ENCODE measurements around the gene SCNN1A. TPM values are rescaled to one million over a fixed set of nuclear protein-coding genes. Genes with fewer than 3 reads are reported as not detected.

The SCNN1A gene
- polyA plus RNA-seq, 1 experiment, result 0.36 TPM

DNA sequence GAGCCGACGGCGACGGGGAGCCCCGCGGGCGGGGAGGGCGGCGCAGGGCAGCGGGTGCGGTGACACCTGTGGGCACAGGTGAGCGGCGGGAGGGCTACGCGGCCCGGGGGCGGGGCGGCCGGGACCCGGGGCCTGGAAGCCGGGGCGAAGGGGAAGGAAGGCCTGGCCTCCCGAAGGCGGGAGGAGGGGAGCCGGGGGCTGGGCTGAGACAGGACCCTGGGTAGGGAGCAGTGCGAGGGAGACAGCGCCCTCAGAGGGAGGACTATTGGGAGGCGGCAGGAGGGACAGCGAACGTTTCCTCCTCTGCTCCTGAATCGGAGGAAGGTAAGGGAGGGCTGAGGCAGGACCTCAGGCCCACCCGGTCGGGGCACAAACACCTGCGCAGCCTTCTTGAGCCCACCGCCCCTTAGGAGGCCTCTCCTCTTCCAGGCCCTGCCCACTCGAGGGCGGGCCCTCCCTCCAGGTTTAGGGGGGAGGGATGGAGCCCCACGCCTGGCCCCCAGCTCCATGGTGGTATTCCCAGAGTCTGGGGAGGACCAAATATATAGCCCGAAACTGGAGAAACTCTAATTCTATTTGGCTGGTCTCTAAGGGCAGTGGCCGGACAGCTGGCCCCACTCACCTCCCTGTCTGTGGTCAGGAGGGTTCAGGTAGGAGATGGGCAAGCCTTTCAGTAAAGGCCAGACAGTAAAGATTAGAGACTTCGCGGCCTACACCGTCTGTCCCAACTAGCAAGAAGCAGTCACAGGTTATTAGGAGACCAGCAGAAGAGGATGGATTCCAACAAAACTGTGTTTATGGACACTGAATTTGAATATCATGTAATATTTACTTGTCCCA lies 64.4 kb downstream of the SCNN1A start:
- peaks cover 12% of the 10 kb centered on the region for H3K27me3 ChIP-seq (ENCODE audit: control insufficient read depth, insufficient read depth, low read length)
- POLR2A ChIA-PET, result no interaction called here
- CTCF ChIA-PET, result interaction anchor here (1.4 kb wide), 1 partner anchor 12 kb away, joined by 3 read pairs; no protein-coding TSS in a partner anchor
- DNase-seq (ENCODE audit: low read depth), result no peak
- no peaks in the 10 kb centered on the region for H3K36me3 ChIP-seq (ENCODE audit: control insufficient read depth, insufficient read depth, low read length)
- TF ChIP-seq, protein P1, sequence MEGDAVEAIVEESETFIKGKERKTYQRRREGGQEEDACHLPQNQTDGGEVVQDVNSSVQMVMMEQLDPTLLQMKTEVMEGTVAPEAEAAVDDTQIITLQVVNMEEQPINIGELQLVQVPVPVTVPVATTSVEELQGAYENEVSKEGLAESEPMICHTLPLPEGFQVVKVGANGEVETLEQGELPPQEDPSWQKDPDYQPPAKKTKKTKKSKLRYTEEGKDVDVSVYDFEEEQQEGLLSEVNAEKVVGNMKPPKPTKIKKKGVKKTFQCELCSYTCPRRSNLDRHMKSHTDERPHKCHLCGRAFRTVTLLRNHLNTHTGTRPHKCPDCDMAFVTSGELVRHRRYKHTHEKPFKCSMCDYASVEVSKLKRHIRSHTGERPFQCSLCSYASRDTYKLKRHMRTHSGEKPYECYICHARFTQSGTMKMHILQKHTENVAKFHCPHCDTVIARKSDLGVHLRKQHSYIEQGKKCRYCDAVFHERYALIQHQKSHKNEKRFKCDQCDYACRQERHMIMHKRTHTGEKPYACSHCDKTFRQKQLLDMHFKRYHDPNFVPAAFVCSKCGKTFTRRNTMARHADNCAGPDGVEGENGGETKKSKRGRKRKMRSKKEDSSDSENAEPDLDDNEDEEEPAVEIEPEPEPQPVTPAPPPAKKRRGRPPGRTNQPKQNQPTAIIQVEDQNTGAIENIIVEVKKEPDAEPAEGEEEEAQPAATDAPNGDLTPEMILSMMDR (IDR thresholded peaks at IDR 0.05; ENCODE audit: insufficient read depth, low read depth, low read length), result no peak
- 0 out of 2 replicates have a peak overlapping the region, but pooled peaks have one; percentile 6 for H3K4me3 ChIP-seq (ENCODE audit: low read depth, low read length)

DNA sequence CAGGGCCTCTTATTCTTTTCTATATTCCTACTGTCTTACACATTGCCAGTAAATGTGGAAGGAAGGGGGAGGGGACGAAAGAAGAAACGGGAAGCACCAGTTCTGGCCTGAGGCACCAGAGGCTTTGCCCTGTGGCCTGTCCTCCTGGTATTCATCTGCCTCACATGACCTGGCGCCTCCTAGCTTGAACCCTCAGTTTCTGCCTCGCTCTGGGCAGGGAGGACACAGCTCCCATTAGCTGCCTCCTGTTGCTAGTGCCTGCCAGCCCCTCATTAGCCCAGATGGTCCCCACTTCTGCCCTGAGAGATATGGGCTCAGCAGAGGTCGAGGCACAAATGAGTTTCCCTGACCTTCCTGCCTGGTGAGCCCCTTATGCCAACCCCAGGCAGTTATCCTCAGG lies 67.8 kb downstream of the SCNN1A start:
- TF ChIP-seq, protein P1 (IDR thresholded peaks at IDR 0.05; ENCODE audit: insufficient read depth, low read depth, low read length), result no peak
- Histone ChIP-seq H3K27me3 (ENCODE audit: control insufficient read depth, insufficient read depth, low read length) (peaks cover 15% of the 10 kb centered on the region), H3K36me3 (ENCODE audit: control insufficient read depth, insufficient read depth, low read length) (no peaks in the 10 kb centered on the region), H3K4me3 (ENCODE audit: low read depth, low read length) (no peak overlapping the region)
- CTCF ChIA-PET, result interaction anchor here (1.5 to 1.9 kb wide), 3 partner anchors 13 to 112 kb away, joined by 3 to 7 read pairs (median 3); no protein-coding TSS in a partner anchor
- POLR2A ChIA-PET, result no interaction called here
- no peak for DNase-seq (ENCODE audit: low read depth)

DNA sequence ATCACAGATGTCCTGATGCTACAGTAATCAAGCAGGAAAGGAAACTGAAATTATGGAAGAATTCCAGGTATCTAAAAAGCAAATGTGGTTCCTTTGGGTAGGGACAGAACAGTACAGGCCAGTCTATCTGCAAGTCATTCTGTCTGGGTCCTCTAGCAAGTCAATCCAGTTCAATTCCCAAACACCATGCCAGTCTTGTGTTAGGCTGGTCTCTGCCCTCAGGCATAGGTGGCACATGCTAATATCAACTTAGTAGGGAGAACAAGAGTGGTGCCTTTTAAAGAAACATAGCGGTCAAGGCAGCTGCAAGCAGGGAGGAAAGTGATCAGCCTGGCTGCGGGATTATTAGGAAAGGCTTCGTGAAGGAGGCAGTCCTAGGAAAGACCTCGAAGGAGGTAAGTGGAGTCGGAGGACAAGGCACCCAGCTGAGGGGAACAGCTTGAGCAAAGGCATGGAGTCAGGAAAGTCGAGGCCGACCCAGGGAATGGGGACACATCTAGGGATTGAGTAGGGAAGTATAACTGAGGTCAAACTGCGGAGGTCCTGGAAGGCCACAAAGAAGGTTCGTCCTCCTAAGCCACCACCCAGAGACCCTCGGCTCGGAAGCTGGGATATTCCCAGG lies 68.7 kb downstream of the SCNN1A start:
- Histone ChIP-seq H3K36me3 (ENCODE audit: control insufficient read depth, insufficient read depth, low read length) (no peaks in the 10 kb centered on the region), H3K27me3 (ENCODE audit: control insufficient read depth, insufficient read depth, low read length) (peaks cover 15% of the 10 kb centered on the region), H3K4me3 (ENCODE audit: low read depth, low read length) (no peak overlapping the region)
- TF ChIP-seq, protein P1 (IDR thresholded peaks at IDR 0.05; ENCODE audit: insufficient read depth, low read depth, low read length), result no peak
- CTCF ChIA-PET, result interaction anchor here (1.8 to 1.9 kb wide), 2 partner anchors 18 to 111 kb away, joined by 3 to 7 read pairs; no protein-coding TSS in a partner anchor
- no peak for DNase-seq (ENCODE audit: low read depth)
- POLR2A ChIA-PET, result no interaction called here

DNA sequence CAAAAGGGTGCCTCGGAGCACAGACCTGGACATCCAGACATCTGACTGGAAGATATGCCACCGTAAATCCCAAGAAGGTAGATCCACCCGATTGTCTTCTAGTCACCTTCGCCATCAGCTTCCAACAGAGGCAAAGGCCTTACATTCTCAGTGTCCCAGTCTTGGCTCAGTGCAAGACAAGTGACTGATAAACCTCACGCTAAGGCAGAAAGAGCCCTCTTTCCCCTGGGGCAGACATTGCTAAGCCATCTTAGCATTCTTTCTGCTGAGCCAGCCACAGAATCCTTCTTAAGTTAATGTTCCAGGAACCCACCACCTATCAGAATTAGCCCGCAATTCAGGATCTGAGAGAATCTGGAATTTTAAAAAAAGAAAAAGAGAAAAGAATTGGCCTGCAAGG lies 69.2 kb downstream of the SCNN1A start:
- TF ChIP-seq, protein P1 (IDR thresholded peaks at IDR 0.05; ENCODE audit: insufficient read depth, low read depth, low read length), result no peak
- no peak for DNase-seq (ENCODE audit: low read depth)
- CTCF ChIA-PET, result interaction anchor here (0.6 to 2.5 kb wide), 4 partner anchors 9 to 110 kb away, joined by 3 to 7 read pairs (median 4); no protein-coding TSS in a partner anchor
- H3K4me3 ChIP-seq (ENCODE audit: low read depth, low read length), result no peak overlapping the region
- H3K27me3 ChIP-seq (ENCODE audit: control insufficient read depth, insufficient read depth, low read length), result peaks cover 12% of the 10 kb centered on the region
- H3K36me3 ChIP-seq (ENCODE audit: control insufficient read depth, insufficient read depth, low read length), result no peaks in the 10 kb centered on the region
- POLR2A ChIA-PET, result no interaction called here

DNA sequence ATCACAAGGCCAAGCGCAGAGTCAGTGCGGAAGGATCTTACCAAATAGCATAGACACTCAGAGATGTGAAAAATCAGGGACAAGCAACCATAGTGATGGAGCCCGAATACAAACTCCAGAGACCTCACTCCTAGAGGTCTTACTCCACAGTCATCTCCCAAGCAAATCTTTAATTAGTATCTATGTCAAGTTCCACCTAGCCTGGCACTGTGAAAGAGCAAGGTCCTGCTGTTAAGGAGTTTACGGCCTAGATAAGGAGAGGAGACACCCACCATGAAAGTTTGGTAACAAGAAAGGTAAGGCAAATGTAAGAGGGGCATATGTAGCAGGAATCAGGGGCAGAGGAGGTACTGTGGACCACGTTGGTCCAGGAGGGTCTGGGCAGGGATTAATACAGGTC lies 72.3 kb downstream of the SCNN1A start:
- H3K27me3 ChIP-seq (ENCODE audit: control insufficient read depth, insufficient read depth, low read length), result peaks cover 4% of the 10 kb centered on the region; the same call in 1 of the 2 replicates
- no peaks in the 10 kb centered on the region for H3K36me3 ChIP-seq (ENCODE audit: control insufficient read depth, insufficient read depth, low read length)
- no peak for DNase-seq (ENCODE audit: low read depth)
- TF ChIP-seq, protein P1 (IDR thresholded peaks at IDR 0.05; ENCODE audit: insufficient read depth, low read depth, low read length), result no peak
- CTCF ChIA-PET, result interaction anchor here (0.6 to 2.3 kb wide), 3 partner anchors 10 to 315 kb away, joined by 3 to 9 read pairs (median 4); no protein-coding TSS in a partner anchor
- H3K4me3 ChIP-seq (ENCODE audit: low read depth, low read length), result no peak overlapping the region
- POLR2A ChIA-PET, result no interaction called here
